Loucy (cell line): Measurements from ENCODE around the gene KRTAP5-8.

Source experiments
- CTCF ChIP-seq: fragments of 200-600 bp; sonication (generic); conservative IDR thresholded peaks from 2 replicates; pipeline ENCODE4 v1.5.1; 2014; ENCODE audit warnings: mild to moderate bottlenecking, antibody characterized with exemption, low read length
- EZH2phosphoT487 ChIP-seq: fragments of 200-600 bp; IDR thresholded peaks from 2 replicates; pipeline ENCODE4 v1.6.1; 2018; ENCODE audit warnings: antibody characterized with exemption, mild to moderate bottlenecking, moderate library complexity, borderline replicate concordance

DNA sequence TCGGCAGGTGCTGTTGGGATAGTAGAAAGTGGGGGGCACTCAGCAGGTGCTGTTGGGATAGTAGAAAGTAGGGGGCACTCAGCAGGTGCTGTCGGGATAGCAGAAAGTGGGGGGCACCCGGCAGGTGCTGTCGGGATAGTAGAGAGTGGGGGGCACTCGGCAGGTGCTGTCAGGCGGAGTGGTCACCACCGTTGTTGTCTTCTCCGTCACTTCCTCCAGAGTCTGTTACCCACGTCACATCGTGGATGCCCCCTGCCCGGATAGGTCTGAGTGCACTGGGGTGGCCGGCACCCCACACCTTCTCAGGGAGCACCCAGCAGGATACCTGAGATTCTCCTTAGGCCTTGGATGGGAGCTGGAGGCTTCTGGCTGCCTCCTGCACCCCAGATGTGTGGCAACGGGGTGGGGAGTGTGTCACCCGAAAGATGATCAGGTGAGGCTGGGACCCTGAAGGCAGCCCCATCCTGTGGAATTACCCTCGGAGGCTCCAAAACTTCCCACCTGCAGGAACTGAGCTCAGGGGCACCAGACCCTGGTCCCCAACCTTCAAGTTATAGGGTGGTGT lies 34.9 kb upstream of the KRTAP5-8 start:
- TF ChIP-seq CTCF: no peak
- TF ChIP-seq EZH2phosphoT487: no peak
